Measurements from ENCODE around the gene TRIM56. TPM values are rescaled to one million over a fixed set of nuclear protein-coding genes. Genes with fewer than 3 reads are reported as not detected.
A peak's percentile ranks its signal among the peaks of the same experiment; 100 is the strongest.

TRIM56 gene
- total and polyA plus RNA-seq, 2 of the 13 experiments (the other 11 are each of a cell fraction or from before 2014, with no cell fraction given), result 3.2 to 7.1 TPM

DNA sequence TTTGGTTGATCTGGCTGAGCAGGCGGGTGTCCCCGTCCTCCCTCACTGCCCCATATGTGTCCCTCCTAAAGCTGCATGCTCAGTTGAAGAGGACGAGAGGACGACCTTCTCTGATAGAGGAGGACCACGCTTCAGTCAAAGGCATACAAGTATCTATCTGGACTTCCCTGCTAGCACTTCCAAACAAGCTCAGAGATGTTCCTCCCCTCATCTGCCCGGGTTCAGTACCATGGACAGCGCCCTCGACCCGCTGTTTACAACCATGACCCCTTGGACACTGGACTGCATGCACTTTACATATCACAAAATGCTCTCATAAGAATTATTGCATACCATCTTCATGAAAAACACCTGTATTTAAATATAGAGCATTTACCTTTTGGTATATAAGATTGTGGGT is 26.9 kb upstream of the TRIM56 start (continued):
- TF ChIP-seq ARNT2 (CRISPR knock-in tag; IDR thresholded peaks at IDR 0.05; ENCODE audit: low read depth) (no peak), GATA4 (IDR thresholded peaks at IDR 0.05; ENCODE audit: borderline replicate concordance, low read depth) (no peak), CHD4 (IDR thresholded peaks at IDR 0.05; ENCODE audit: borderline replicate concordance, low read length) (no peak), FOSL1 (CRISPR knock-in tag; IDR thresholded peaks at IDR 0.05; ENCODE audit: borderline replicate concordance) (no peak), PRPF4 (IDR thresholded peaks at IDR 0.05; ENCODE audit: low read depth, low read length, poor library complexity, severe bottlenecking) (no peak), NFE2L2 (IDR thresholded peaks at IDR 0.05; ENCODE audit: low read length) (no peak), ZNF33B (CRISPR knock-in tag; IDR thresholded peaks at IDR 0.05) (no peak), ZNF235 (CRISPR knock-in tag; IDR thresholded peaks at IDR 0.05; ENCODE audit: borderline replicate concordance) (no peak), ZNF652 (CRISPR knock-in tag; IDR thresholded peaks at IDR 0.05; ENCODE audit: borderline replicate concordance, low read depth) (no peak), NCOA1 (CRISPR knock-in tag; IDR thresholded peaks at IDR 0.05) (no peak), SMAD3 (CRISPR knock-in tag; IDR thresholded peaks at IDR 0.05) (peak; percentile 96), MAZ (IDR thresholded peaks at IDR 0.05; ENCODE audit: borderline replicate concordance, low read depth, low read length) (no peak), MAZ (CRISPR knock-in tag; IDR thresholded peaks at IDR 0.05; ENCODE audit: low read depth) (no peak), SAP130 (CRISPR knock-in tag; IDR thresholded peaks at IDR 0.05; ENCODE audit: low read depth) (peak; percentile 77), KDM6A (CRISPR knock-in tag; IDR thresholded peaks at IDR 0.05; ENCODE audit: low read depth) (no peak), THAP11 (CRISPR knock-in tag; IDR thresholded peaks at IDR 0.05) (peak; percentile 73), ZNF282 (IDR thresholded peaks at IDR 0.05; ENCODE audit: partially characterized antibody) (no peak), ZNF510 (CRISPR knock-in tag; IDR thresholded peaks at IDR 0.05; ENCODE audit: low read depth) (no peak), ZNF207 (IDR thresholded peaks at IDR 0.05; ENCODE audit: borderline replicate concordance) (no peak), PHF21A (CRISPR knock-in tag; IDR thresholded peaks at IDR 0.05) (no peak), ZNF547 (CRISPR knock-in tag; IDR thresholded peaks at IDR 0.05) (no peak), ZNF570 (CRISPR knock-in tag; IDR thresholded peaks at IDR 0.05; ENCODE audit: borderline replicate concordance) (no peak), SIX1 (CRISPR knock-in tag; IDR thresholded peaks at IDR 0.05; ENCODE audit: borderline replicate concordance) (0 out of 2 replicates have a peak, but pooled peaks have one; percentile 31), PAF1 (CRISPR knock-in tag; IDR thresholded peaks at IDR 0.05) (no peak)
- TF ChIP-seq, protein P1, sequence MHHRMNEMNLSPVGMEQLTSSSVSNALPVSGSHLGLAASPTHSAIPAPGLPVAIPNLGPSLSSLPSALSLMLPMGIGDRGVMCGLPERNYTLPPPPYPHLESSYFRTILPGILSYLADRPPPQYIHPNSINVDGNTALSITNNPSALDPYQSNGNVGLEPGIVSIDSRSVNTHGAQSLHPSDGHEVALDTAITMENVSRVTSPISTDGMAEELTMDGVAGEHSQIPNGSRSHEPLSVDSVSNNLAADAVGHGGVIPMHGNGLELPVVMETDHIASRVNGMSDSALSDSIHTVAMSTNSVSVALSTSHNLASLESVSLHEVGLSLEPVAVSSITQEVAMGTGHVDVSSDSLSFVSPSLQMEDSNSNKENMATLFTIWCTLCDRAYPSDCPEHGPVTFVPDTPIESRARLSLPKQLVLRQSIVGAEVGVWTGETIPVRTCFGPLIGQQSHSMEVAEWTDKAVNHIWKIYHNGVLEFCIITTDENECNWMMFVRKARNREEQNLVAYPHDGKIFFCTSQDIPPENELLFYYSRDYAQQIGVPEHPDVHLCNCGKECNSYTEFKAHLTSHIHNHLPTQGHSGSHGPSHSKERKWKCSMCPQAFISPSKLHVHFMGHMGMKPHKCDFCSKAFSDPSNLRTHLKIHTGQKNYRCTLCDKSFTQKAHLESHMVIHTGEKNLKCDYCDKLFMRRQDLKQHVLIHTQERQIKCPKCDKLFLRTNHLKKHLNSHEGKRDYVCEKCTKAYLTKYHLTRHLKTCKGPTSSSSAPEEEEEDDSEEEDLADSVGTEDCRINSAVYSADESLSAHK (CRISPR knock-in tag; IDR thresholded peaks at IDR 0.05; ENCODE audit: borderline replicate concordance), result peak; percentile 78; the same call in 1 of the 2 replicates
- TF ChIP-seq, protein P2, sequence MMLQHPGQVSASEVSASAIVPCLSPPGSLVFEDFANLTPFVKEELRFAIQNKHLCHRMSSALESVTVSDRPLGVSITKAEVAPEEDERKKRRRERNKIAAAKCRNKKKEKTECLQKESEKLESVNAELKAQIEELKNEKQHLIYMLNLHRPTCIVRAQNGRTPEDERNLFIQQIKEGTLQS (CRISPR knock-in tag; IDR thresholded peaks at IDR 0.05), result no peak
- TF ChIP-seq, protein P3, sequence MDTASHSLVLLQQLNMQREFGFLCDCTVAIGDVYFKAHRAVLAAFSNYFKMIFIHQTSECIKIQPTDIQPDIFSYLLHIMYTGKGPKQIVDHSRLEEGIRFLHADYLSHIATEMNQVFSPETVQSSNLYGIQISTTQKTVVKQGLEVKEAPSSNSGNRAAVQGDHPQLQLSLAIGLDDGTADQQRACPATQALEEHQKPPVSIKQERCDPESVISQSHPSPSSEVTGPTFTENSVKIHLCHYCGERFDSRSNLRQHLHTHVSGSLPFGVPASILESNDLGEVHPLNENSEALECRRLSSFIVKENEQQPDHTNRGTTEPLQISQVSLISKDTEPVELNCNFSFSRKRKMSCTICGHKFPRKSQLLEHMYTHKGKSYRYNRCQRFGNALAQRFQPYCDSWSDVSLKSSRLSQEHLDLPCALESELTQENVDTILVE (CRISPR knock-in tag; IDR thresholded peaks at IDR 0.05), result peak; percentile 92
